Myocyte (in vitro differentiated cells): ENCODE measurements around the gene ITGB2. TPM values are rescaled to one million over a fixed set of nuclear protein-coding genes. Genes with fewer than 3 reads are reported as not detected.
A peak's percentile ranks its signal among the peaks of the same experiment; 100 is the strongest.

ENCODE experiments used
- DNase-seq: peaks from one replicate; pipeline ENCODE4 v3.0.0-alpha.2; 2012; ENCODE audit warnings: low read depth
- total RNA-seq: library from RNA; depleted of rRNA; stranded (reverse); fragments of >200 nt; gene quantifications from 2 replicates; pipeline ENCODE4 v1.2.3, GENCODE V29; 2014

ITGB2 gene
- total RNA-seq, 1 donor from 2014 or later: 3.2 TPM

GRCh38 chr21:44871576-44872269 lies 49.0 kb downstream of the ITGB2 start:
- DNase-seq: peak; percentile 82

GRCh38 chr21:44870748-44871495 lies 49.8 kb downstream of the ITGB2 start:
- peak; percentile 68 for DNase-seq

GRCh38 chr21:44869781-44870747 lies 50.6 kb downstream of the ITGB2 start:
- peak; percentile 91 for DNase-seq

GRCh38 chr21:44868707-44869106 lies 52.0 kb downstream of the ITGB2 start:
- no peak for DNase-seq

GRCh38 chr21:44867999-44868700 lies 52.5 kb downstream of the ITGB2 start:
- no peak for DNase-seq

- DNase-seq: no peak
These were observed 53.2 kb downstream of the ITGB2 start for GRCh38 chr21:44867464-44867863.

GRCh38 chr21:44866780-44867179 lies 53.9 kb downstream of the ITGB2 start:
- DNase-seq: peak; percentile 82

GRCh38 chr21:44865561-44866280 lies 55.0 kb downstream of the ITGB2 start:
- peak; percentile 39 for DNase-seq

GRCh38 chr21:44862869-44863685 lies 57.6 kb downstream of the ITGB2 start:
- DNase-seq: no peak

- no peak for DNase-seq
These were observed 61.9 kb downstream of the ITGB2 start for GRCh38 chr21:44858791-44859190.

- peak; percentile 41 for DNase-seq
These were observed 62.4 kb downstream of the ITGB2 start for GRCh38 chr21:44858291-44858690.

- DNase-seq: no peak
These were observed 63.4 kb downstream of the ITGB2 start for GRCh38 chr21:44857127-44857892.

- no peak for DNase-seq
These were observed 64.6 kb downstream of the ITGB2 start for GRCh38 chr21:44856131-44856530.

GRCh38 chr21:44855572-44855971 lies 65.1 kb downstream of the ITGB2 start:
- DNase-seq: no peak

- DNase-seq: peak; percentile 72
These were observed 65.8 kb downstream of the ITGB2 start for GRCh38 chr21:44854664-44855446.

GRCh38 chr21:44854391-44854663 lies 66.4 kb downstream of the ITGB2 start:
- no peak for DNase-seq

GRCh38 chr21:44853601-44854390 lies 66.9 kb downstream of the ITGB2 start:
- DNase-seq: no peak
